Naive thymus-derived CD4-positive, alpha-beta T cell (primary cell): Measurements from ENCODE around the gene PCSK7. TPM values are rescaled to one million over a fixed set of nuclear protein-coding genes. Genes with fewer than 3 reads are reported as not detected.
A peak's percentile ranks its signal among the peaks of the same experiment; 100 is the strongest.
"Not testable (repeated sequence)": the region's sequence is repeated elsewhere in the genome, so short reads cannot be mapped to it uniquely, and the experiment has no call there.

ENCODE experiments used
- ATAC-seq: fragments of 150-1000 bp; cut with Tn5 transposase; 2 replicates; pipeline ENCODE4 v1.10.0; 2021; ENCODE audit warnings: mild to moderate bottlenecking, moderate library complexity
- CTCF ChIA-PET: fragments of 350-600 bp; sonication (Branson Sonifier 250); formaldehyde crosslinking; loops from one replicate; lab custom pipeline; 2021; ENCODE audit warnings: antibody characterized with exemption; lab: Charles Lee
- POLR2A ChIA-PET: fragments of 350-600 bp; sonication (Branson Sonifier 250); formaldehyde crosslinking; loops from one replicate; lab custom pipeline; 2021; ENCODE audit warnings: antibody characterized with exemption, inconsistent platforms; lab: Charles Lee
- DNase-seq, 9 donors: peaks; one replicate each; pipeline versions ENCODE4 v3.0.0 to v3.0.0-alpha.2; 2020 to 2022; ENCODE audit warnings: mixed read lengths in 1 of 9
- H3K27ac ChIP-seq: one replicate; pipeline ENCODE4 v1.7.0; 2013; ENCODE audit warnings: mild to moderate bottlenecking, low read depth, low read length, moderate library complexity
- H3K27me3 ChIP-seq, 2 donors: one replicate each; pipeline ENCODE4 v1.7.0; 2013; ENCODE audit warnings: low read length in 2 of 2, mild to moderate bottlenecking in 2 of 2, moderate library complexity in 2 of 2; ENCODE audit not compliant: control insufficient read depth in 2 of 2, insufficient read depth in 2 of 2
- H3K36me3 ChIP-seq, 3 experiments: 1 replicate in 2 of 3; 2 replicates in 1 of 3; pipeline ENCODE4 v1.7.0; 2013; ENCODE audit warnings: low read length in 3 of 3, mild to moderate bottlenecking in 3 of 3, moderate library complexity in 1 of 3; ENCODE audit not compliant: insufficient read depth in 3 of 3, control insufficient read depth in 2 of 3
- H3K4me1 ChIP-seq, 2 donors: one replicate each; pipeline ENCODE4 v1.7.0; 2013; ENCODE audit warnings: low read length in 2 of 2, mild to moderate bottlenecking in 2 of 2, moderate library complexity in 1 of 2; ENCODE audit not compliant: control insufficient read depth in 2 of 2, insufficient read depth in 2 of 2
- H3K4me3 ChIP-seq: 2 replicates; pipeline ENCODE4 v1.7.0; 2013; ENCODE audit warnings: mild to moderate bottlenecking, low read length
- H3K9me3 ChIP-seq, 3 experiments: 1 replicate in 2 of 3; 2 replicates in 1 of 3; pipeline ENCODE4 v1.7.0; 2013; ENCODE audit warnings: low read length in 3 of 3; ENCODE audit not compliant: control insufficient read depth in 2 of 3
- H3K27ac Mint-ChIP-seq, 9 donors: one replicate each; pipeline ENCODE4 v1.8.0; 2020 to 2022; ENCODE audit warnings: mixed read lengths in 9 of 9, mild to moderate bottlenecking in 8 of 9, moderate library complexity in 5 of 9, inconsistent platforms in 2 of 9
- H3K27me3 Mint-ChIP-seq, 5 donors: one replicate each; pipeline ENCODE4 v1.8.0; 2021 to 2022; ENCODE audit warnings: mixed read lengths in 5 of 5, mild to moderate bottlenecking in 1 of 5
- H3K36me3 Mint-ChIP-seq, 5 donors: one replicate each; pipeline ENCODE4 v1.8.0; 2020 to 2022; ENCODE audit warnings: mixed read lengths in 5 of 5, mild to moderate bottlenecking in 3 of 5, inconsistent platforms in 1 of 5
- H3K4me1 Mint-ChIP-seq, 7 donors: one replicate each; pipeline ENCODE4 v1.8.0; 2020 to 2022; ENCODE audit warnings: mixed read lengths in 7 of 7, mild to moderate bottlenecking in 3 of 7, inconsistent platforms in 1 of 7
- H3K4me3 Mint-ChIP-seq, 10 donors: one replicate each; pipeline ENCODE4 v1.8.0; 2020 to 2022; ENCODE audit warnings: mild to moderate bottlenecking in 10 of 10, mixed read lengths in 10 of 10, moderate library complexity in 6 of 10, inconsistent platforms in 2 of 10
- H3K9me3 Mint-ChIP-seq, 11 donors: one replicate each; pipeline ENCODE4 v1.8.0; 2020 to 2022; ENCODE audit warnings: mixed read lengths in 11 of 11, mild to moderate bottlenecking in 4 of 11, inconsistent platforms in 1 of 11, moderate library complexity in 1 of 11
- intact Hi-C, 2 donors: fragments of 100-400 bp; cut with micrococcal nuclease; formaldehyde crosslinking; loops; one replicate each; pipeline ENCODE4 v1.15.1; 2023
- polyA plus RNA-seq, 2 donors: library from polyadenylated mRNA; unstranded; fragments of 300-500 nt; fragmentation: Illumina TruSeq; gene quantifications; one replicate each; pipeline ENCODE4 v1.2.3, GENCODE V29; 2021
- total RNA-seq, 6 experiments: library from RNA in 5 of 6; stranded (reverse) in 5 of 6; gene quantifications; 1 replicate in 5 of 6; 2 replicates in 1 of 6; pipeline ENCODE4 v1.2.3 and lab custom pipeline; 2021 to 2026

The PCSK7 gene
- total and polyA plus RNA-seq, 7 experiments from 2014 or later: 45.4 to 319 (median 290) TPM

- no peaks in the 10 kb centered on the region for H3K9me3 ChIP-seq
- ChIA-PET POLR2A (no interaction called here), CTCF (no interaction called here)
- DNase-seq (no peak), ATAC-seq (no peak)
- no peak overlapping the region for H3K4me3 Mint-ChIP-seq
- no peak overlapping the region for H3K4me3 ChIP-seq
- no peaks in the 10 kb centered on the region for H3K4me1 ChIP-seq
- H3K27ac Mint-ChIP-seq: peak overlapping the region in 4 of 9 donors; percentile 18 to 83 (median 52)
- peaks cover 0 to 4% (median 3%) of the 10 kb centered on the region in 5 donors for H3K36me3 Mint-ChIP-seq
- no peaks in the 10 kb centered on the region for H3K27me3 Mint-ChIP-seq
- peaks cover 0 to 22% (median 3%) of the 10 kb centered on the region in 7 donors for H3K4me1 Mint-ChIP-seq
- H3K9me3 Mint-ChIP-seq: no peaks in the 10 kb centered on the region
- no peaks in the 10 kb centered on the region for H3K27me3 ChIP-seq
- H3K27ac ChIP-seq: no peak overlapping the region
- intact Hi-C loops: no loop called here
- peaks cover 0 to 55% (median 3%) of the 10 kb centered on the region in 3 experiments for H3K36me3 ChIP-seq
Measured at GRCh38 chr11:117187428-117187798, 44.5 kb downstream of the PCSK7 start.

GRCh38 chr11:117187007-117187406, 44.9 kb downstream of the PCSK7 start:
- ChIA-PET POLR2A (no interaction called here), CTCF (no interaction called here)
- no peak for ATAC-seq
- H3K4me1 ChIP-seq: no peaks in the 10 kb centered on the region
- intact Hi-C loops: no loop called here
- Mint-ChIP-seq H3K27ac (peak overlapping the region in 4 of 9 donors; percentile 18 to 83 (median 52)), H3K36me3 (peaks cover 0 to 4% (median 3%) of the 10 kb centered on the region in 5 donors), H3K4me3 (no peak overlapping the region), H3K9me3 (no peaks in the 10 kb centered on the region), H3K27me3 (no peaks in the 10 kb centered on the region), H3K4me1 (peaks cover 0 to 20% (median 0%) of the 10 kb centered on the region in 7 donors)
- no peaks in the 10 kb centered on the region for H3K27me3 ChIP-seq
- peak in 1 of 9 donors; percentile 3 for DNase-seq
- H3K9me3 ChIP-seq: no peaks in the 10 kb centered on the region
- no peak overlapping the region for H3K27ac ChIP-seq
- H3K36me3 ChIP-seq: peaks cover 0 to 55% (median 3%) of the 10 kb centered on the region in 3 experiments
- H3K4me3 ChIP-seq: no peak overlapping the region

- ATAC-seq (no peak), DNase-seq (no peak)
- Mint-ChIP-seq H3K27ac (peak overlapping the region in 2 of 9 donors; percentile 28 to 55), H3K27me3 (no peaks in the 10 kb centered on the region), H3K9me3 (no peaks in the 10 kb centered on the region), H3K36me3 (peaks cover 0 to 4% (median 0%) of the 10 kb centered on the region in 5 donors), H3K4me1 (peaks cover 0 to 16% (median 1%) of the 10 kb centered on the region in 7 donors), H3K4me3 (no peak overlapping the region)
- no peak overlapping the region for H3K4me3 ChIP-seq
- no peaks in the 10 kb centered on the region for H3K27me3 ChIP-seq
- intact Hi-C loops: no loop called here
- ChIA-PET POLR2A (no interaction called here), CTCF (no interaction called here)
- no peaks in the 10 kb centered on the region for H3K9me3 ChIP-seq
- H3K27ac ChIP-seq: no peak overlapping the region
- H3K36me3 ChIP-seq: peaks cover 0 to 56% (median 3%) of the 10 kb centered on the region in 3 experiments
- no peaks in the 10 kb centered on the region for H3K4me1 ChIP-seq
Measured at GRCh38 chr11:117186431-117186761, 45.5 kb downstream of the PCSK7 start.

GRCh38 chr11:117185736-117186430, 46.0 kb downstream of the PCSK7 start:
- ChIA-PET CTCF (no interaction called here), POLR2A (interaction anchor here (1.0 kb wide), 1 partner anchor 16 kb away, joined by 3 read pairs; no protein-coding TSS in a partner anchor)
- Histone ChIP-seq H3K9me3 (no peaks in the 10 kb centered on the region), H3K36me3 (peaks cover 0 to 56% (median 3%) of the 10 kb centered on the region in 3 experiments), H3K27ac (no peak overlapping the region), H3K4me3 (no peak overlapping the region), H3K4me1 (peaks cover 3% of the 10 kb centered on the region in 2 donors), H3K27me3 (no peaks in the 10 kb centered on the region)
- Mint-ChIP-seq H3K36me3 (peaks cover 0 to 4% (median 0%) of the 10 kb centered on the region in 5 donors), H3K27ac (peak overlapping the region in 4 of 9 donors; percentile 21 to 55 (median 37)), H3K4me1 (peaks cover 3 to 20% (median 6%) of the 10 kb centered on the region in 7 donors), H3K4me3 (peak overlapping the region in 1 of 10 donors; percentile 26), H3K9me3 (no peaks in the 10 kb centered on the region), H3K27me3 (no peaks in the 10 kb centered on the region)
- ATAC-seq (peak; percentile 55), DNase-seq (no peak)
- intact Hi-C loops: no loop called here

- intact Hi-C loops: no loop called here
- Mint-ChIP-seq H3K4me3 (no peak overlapping the region), H3K27ac (peak overlapping the region in 3 of 9 donors; percentile 4 to 31 (median 24)), H3K36me3 (peaks cover 0 to 4% (median 0%) of the 10 kb centered on the region in 5 donors), H3K9me3 (no peaks in the 10 kb centered on the region), H3K27me3 (no peaks in the 10 kb centered on the region), H3K4me1 (peaks cover 19 to 35% (median 20%) of the 10 kb centered on the region in 7 donors)
- peaks cover 6 to 19% of the 10 kb centered on the region in 2 donors for H3K4me1 ChIP-seq
- H3K27ac ChIP-seq: no peak overlapping the region
- no peak for ATAC-seq
- H3K27me3 ChIP-seq: no peaks in the 10 kb centered on the region
- DNase-seq: peak in 1 of 9 donors; percentile 13
- POLR2A ChIA-PET: interaction anchor here (0.6 to 1.2 kb wide), 3 partner anchors 16 to 27 kb away, joined by 3 to 4 read pairs (median 3); no protein-coding TSS in a partner anchor
- H3K9me3 ChIP-seq: no peaks in the 10 kb centered on the region
- H3K4me3 ChIP-seq: no peak overlapping the region
- H3K36me3 ChIP-seq: peaks cover 0 to 39% (median under 1%) of the 10 kb centered on the region in 3 experiments
- CTCF ChIA-PET: interaction anchor here (0.7 to 1.5 kb wide), 2 partner anchors 43 to 333 kb away, joined by 4 read pairs; no protein-coding TSS in a partner anchor
Measured at GRCh38 chr11:117183724-117184349, 48.0 kb downstream of the PCSK7 start.

- H3K27ac Mint-ChIP-seq: peak overlapping the region in 1 of 9 donors; percentile 4
- CTCF ChIA-PET: interaction anchor here (1.5 kb wide), 1 partner anchor 44 kb away, joined by 4 read pairs; no protein-coding TSS in a partner anchor
Measured at GRCh38 chr11:117183178-117183577, 48.7 kb downstream of the PCSK7 start.

More at GRCh38 chr11:117183178-117183577, 48.7 kb downstream of the PCSK7 start:
- H3K27me3 Mint-ChIP-seq, H3K36me3 Mint-ChIP-seq, ATAC-seq, H3K27ac ChIP-seq, H3K4me3 Mint-ChIP-seq, H3K4me3 ChIP-seq, H3K27me3 ChIP-seq, intact Hi-C loops, H3K9me3 ChIP-seq, H3K9me3 Mint-ChIP-seq: not testable (repeated sequence)
- DNase-seq: peak in 1 of 9 donors; percentile 10
- H3K4me1 Mint-ChIP-seq: peaks cover 20 to 36% (median 24%) of the 10 kb centered on the region in 7 donors
- POLR2A ChIA-PET: interaction anchor here (1.2 kb wide), 1 partner anchor 19 kb away, joined by 4 read pairs; no protein-coding TSS in a partner anchor
- Histone ChIP-seq H3K4me1 (peaks cover 9 to 20% of the 10 kb centered on the region in 2 donors), H3K36me3 (peaks cover 0 to 32% (median 0%) of the 10 kb centered on the region in 3 experiments)
